ENCODE measurements around the gene OR1M1. TPM values are rescaled to one million over a fixed set of nuclear protein-coding genes. Genes with fewer than 3 reads are reported as not detected.

Gene OR1M1
- total and polyA plus RNA-seq, 2 experiments from 2014 or later, result not detected

DNA sequence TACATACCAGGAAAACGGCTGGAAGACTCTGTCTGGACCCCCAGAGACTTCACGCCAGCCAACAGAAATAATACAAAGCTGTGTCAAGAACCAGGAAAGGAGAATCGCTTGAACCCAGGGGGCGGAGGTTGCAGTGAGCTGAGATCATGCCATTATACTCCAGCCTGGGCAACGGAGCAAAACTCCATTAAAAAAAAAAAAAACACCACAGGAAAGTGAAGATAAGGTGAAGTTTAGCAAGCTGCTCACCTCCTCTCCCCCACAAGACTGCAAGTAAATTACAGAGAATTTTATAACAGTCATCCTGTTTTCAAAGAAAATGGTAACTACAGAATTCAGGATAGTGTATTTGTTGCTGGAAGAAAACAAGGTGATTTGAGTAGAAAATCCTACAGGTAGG lies 29.7 kb downstream of the OR1M1 start:
- Histone ChIP-seq H3K4me3 (no peak overlapping the region), H3K79me2 (no peaks in the 10 kb centered on the region), H3K9me3 (ENCODE audit: low read depth) (no peaks in the 10 kb centered on the region), H3K4me2 (no peak overlapping the region), H2AFZ (no peak overlapping the region), H3K9me2 (replicated peaks; ENCODE audit: insufficient read depth) (no peaks in the 10 kb centered on the region), H3K27me3 (no peaks in the 10 kb centered on the region), H3K4me1 (ENCODE audit: insufficient read depth) (no peaks in the 10 kb centered on the region), H3K36me3 (replicated peaks; ENCODE audit: insufficient read depth, low read depth) (no peaks in the 10 kb centered on the region), H3K27ac (no peak overlapping the region), H4K20me1 (ENCODE audit: insufficient read depth, poor library complexity, severe bottlenecking) (no peaks in the 10 kb centered on the region)
- no peak for DNase-seq (ENCODE audit: low spot score)
- WGBS (ENCODE audit: low lambda C conversion rate, missing lambda C conversion rate), result 66% methylated on average over 5 of the region's 5 CpGs
- TF ChIP-seq EZH2phosphoT487 (IDR thresholded peaks at IDR 0.05; ENCODE audit: low read depth, severe bottlenecking, unreplicated experiment) (no peak), EZH2 (IDR thresholded peaks at IDR 0.05; ENCODE audit: borderline replicate concordance) (no peak)
- TF ChIP-seq, protein P1, sequence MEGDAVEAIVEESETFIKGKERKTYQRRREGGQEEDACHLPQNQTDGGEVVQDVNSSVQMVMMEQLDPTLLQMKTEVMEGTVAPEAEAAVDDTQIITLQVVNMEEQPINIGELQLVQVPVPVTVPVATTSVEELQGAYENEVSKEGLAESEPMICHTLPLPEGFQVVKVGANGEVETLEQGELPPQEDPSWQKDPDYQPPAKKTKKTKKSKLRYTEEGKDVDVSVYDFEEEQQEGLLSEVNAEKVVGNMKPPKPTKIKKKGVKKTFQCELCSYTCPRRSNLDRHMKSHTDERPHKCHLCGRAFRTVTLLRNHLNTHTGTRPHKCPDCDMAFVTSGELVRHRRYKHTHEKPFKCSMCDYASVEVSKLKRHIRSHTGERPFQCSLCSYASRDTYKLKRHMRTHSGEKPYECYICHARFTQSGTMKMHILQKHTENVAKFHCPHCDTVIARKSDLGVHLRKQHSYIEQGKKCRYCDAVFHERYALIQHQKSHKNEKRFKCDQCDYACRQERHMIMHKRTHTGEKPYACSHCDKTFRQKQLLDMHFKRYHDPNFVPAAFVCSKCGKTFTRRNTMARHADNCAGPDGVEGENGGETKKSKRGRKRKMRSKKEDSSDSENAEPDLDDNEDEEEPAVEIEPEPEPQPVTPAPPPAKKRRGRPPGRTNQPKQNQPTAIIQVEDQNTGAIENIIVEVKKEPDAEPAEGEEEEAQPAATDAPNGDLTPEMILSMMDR (IDR thresholded peaks at IDR 0.05; ENCODE audit: poor library complexity), result no peak

DNA sequence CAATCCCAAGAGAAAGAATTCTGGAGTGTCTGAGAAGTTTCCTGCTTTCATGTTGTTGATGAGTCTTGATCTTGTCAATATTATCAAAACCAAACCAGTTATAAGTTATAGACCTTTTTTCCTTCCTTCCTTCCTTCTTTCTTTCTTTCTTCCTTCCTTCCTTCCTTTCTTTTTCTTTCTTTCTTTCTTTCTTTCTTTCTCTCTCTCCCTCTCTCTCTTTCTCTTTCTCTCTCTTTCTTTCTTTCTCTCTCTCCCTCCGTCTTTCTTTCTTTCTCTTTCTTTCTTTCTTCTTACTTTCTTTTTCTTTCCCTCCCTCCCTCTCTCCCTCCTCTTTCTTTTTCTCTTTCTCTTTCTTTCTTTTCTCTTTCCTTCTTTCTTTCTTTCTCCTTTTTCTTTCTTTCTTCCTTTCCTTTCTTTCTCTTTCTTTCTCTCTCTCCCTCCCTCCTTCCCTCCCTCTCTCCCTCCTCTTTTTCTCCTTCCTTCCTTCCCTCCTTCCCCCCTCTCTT lies 40.1 kb downstream of the OR1M1 start, which contains the start of gene OR7G3:
OR7G3 (minus strand) TSS at position 51 of the 506 bp plus-strand sequence; CDS start at position 51, 0 bp downstream.
- no peaks in the 10 kb centered on the region for H4K20me1 ChIP-seq (ENCODE audit: insufficient read depth, poor library complexity, severe bottlenecking)
- H3K27me3 ChIP-seq, result no peaks in the 10 kb centered on the region
- no peak within 1 kb of the TSS for H2AFZ ChIP-seq
- H3K4me3 ChIP-seq, result no peak within 1 kb of the TSS
- TF ChIP-seq, protein P1 (IDR thresholded peaks at IDR 0.05; ENCODE audit: poor library complexity), result no peak
- TF ChIP-seq EZH2 (IDR thresholded peaks at IDR 0.05; ENCODE audit: borderline replicate concordance) (no peak), EZH2phosphoT487 (IDR thresholded peaks at IDR 0.05; ENCODE audit: low read depth, severe bottlenecking, unreplicated experiment) (no peak)
- no peaks in the 10 kb centered on the region for H3K9me2 ChIP-seq (replicated peaks; ENCODE audit: insufficient read depth)
- H3K27ac ChIP-seq, result no peak within 1 kb of the TSS
- no peaks in the 10 kb centered on the region for H3K9me3 ChIP-seq (ENCODE audit: low read depth)
- H3K36me3 ChIP-seq (replicated peaks; ENCODE audit: insufficient read depth, low read depth), result no peaks in the 10 kb centered on the region
- H3K4me1 ChIP-seq (ENCODE audit: insufficient read depth), result no peaks in the 10 kb centered on the region
- no peaks in the 10 kb centered on the region for H3K79me2 ChIP-seq
- no peak within 1 kb of the TSS for H3K4me2 ChIP-seq
- WGBS (ENCODE audit: low lambda C conversion rate, missing lambda C conversion rate), result no CpG with 5 or more reads among the region's 1 CpG
- DNase-seq (ENCODE audit: low spot score), result no peak

- 79% methylated on average over 3 of the region's 3 CpGs for WGBS (ENCODE audit: low lambda C conversion rate, missing lambda C conversion rate)
- DNase-seq (ENCODE audit: low spot score), result no peak
- H3K27ac ChIP-seq, result no peak overlapping the region
Observed at GRCh38 chr19:9128171-9128570, 41.3 kb downstream of the OR1M1 start.

More at GRCh38 chr19:9128171-9128570, 41.3 kb downstream of the OR1M1 start:
- TF ChIP-seq EZH2 (IDR thresholded peaks at IDR 0.05; ENCODE audit: borderline replicate concordance), result no peak
- no peak for TF ChIP-seq EZH2phosphoT487 (IDR thresholded peaks at IDR 0.05; ENCODE audit: low read depth, severe bottlenecking, unreplicated experiment)
- TF ChIP-seq, protein P1 (IDR thresholded peaks at IDR 0.05; ENCODE audit: poor library complexity), result no peak
- Histone ChIP-seq H3K4me1 (ENCODE audit: insufficient read depth) (no peaks in the 10 kb centered on the region), H3K79me2 (no peaks in the 10 kb centered on the region), H3K36me3 (replicated peaks; ENCODE audit: insufficient read depth, low read depth) (no peaks in the 10 kb centered on the region), H3K9me3 (ENCODE audit: low read depth) (no peaks in the 10 kb centered on the region), H4K20me1 (ENCODE audit: insufficient read depth, poor library complexity, severe bottlenecking) (no peaks in the 10 kb centered on the region), H2AFZ (no peak overlapping the region), H3K9me2 (replicated peaks; ENCODE audit: insufficient read depth) (no peaks in the 10 kb centered on the region), H3K4me2 (no peak overlapping the region), H3K27me3 (no peaks in the 10 kb centered on the region), H3K4me3 (no peak overlapping the region)
